ENCODE results near the gene OR56A1.
"Not testable (repeated sequence)": the region's sequence is repeated elsewhere in the genome, so short reads cannot be mapped to it uniquely, and the experiment has no call there.

OR56A1 gene

DNA sequence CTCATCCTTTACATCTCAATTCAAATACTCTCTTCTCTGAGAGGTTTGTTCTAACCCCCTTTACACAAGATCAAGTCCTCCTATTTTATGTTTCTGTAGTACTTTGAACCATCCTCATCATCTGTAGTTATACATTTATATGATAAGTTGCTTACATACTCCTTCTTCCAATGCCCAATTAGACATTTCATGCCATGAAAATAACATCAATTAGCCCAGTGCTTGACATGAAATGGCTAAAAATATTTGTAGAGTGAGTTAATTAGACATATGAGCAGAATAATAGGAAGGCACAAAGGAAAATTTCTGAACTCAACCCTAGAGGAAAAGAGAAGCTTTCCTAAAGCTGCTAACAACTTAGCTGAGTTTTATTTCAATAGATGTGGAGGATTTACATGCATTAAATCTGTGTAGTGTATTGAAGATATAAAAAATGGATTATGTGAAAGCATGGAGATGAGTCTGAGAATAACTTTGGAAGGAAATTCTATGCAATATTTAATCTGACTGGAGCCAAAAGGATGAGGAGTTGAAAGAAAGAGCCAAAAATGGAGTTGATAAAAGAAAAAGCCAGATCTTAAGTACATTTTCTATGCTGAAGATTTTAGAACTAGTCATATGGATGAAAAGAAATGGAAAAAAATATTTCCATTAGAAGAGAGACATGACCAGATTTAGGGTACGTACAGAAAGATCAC, at the start of gene OR56A1:
Gene OR56A1 (minus strand): TSS at position 51 of the 698 bp plus-strand sequence. CDS start 3,066 bp downstream, outside the sequence.
- no peak within 1 kb of the TSS for H3K4me3 ChIP-seq (ENCODE audit: low read depth, low read length)

- no peak overlapping the region for H3K4me3 ChIP-seq (ENCODE audit: low read depth, low read length)
Measured at GRCh38 chr11:6079463-6079862, 48.9 kb upstream of the OR56A1 start.

- H3K4me3 ChIP-seq (ENCODE audit: low read depth, low read length) = no peak overlapping the region
Measured at GRCh38 chr11:6077723-6078122, 47.2 kb upstream of the OR56A1 start.

- H3K4me3 ChIP-seq (ENCODE audit: low read depth, low read length) = not testable (repeated sequence)
Measured at GRCh38 chr11:6076443-6076842, 45.9 kb upstream of the OR56A1 start.

- no peak overlapping the region for H3K4me3 ChIP-seq (ENCODE audit: low read depth, low read length)
Measured at GRCh38 chr11:6067502-6067901, 36.9 kb upstream of the OR56A1 start.

GRCh38 chr11:6062691-6063358, 32.3 kb upstream of the OR56A1 start:
- no peak overlapping the region for H3K4me3 ChIP-seq (ENCODE audit: low read depth, low read length)

DNA sequence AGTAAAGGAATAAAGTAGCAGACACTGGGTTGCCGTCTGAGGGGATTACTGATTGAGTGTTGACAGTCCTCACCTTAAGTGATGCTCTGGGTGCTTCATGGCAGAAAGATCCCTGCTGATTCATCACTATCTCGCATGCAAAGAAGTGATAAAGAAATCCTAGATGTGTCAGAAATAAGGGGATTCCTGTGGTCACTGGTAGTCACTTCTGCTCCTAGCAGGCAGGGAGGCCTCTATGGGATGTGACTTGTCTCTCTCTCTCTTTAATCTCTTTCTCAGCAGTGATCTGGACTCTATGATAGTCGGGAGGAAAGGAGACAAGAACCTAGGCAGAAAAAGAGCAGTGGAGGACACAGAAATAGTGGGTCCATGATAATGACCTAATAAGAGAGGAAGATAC, 30.9 kb upstream of the OR56A1 start:
- H3K4me3 ChIP-seq (ENCODE audit: low read depth, low read length) = no peak overlapping the region

DNA sequence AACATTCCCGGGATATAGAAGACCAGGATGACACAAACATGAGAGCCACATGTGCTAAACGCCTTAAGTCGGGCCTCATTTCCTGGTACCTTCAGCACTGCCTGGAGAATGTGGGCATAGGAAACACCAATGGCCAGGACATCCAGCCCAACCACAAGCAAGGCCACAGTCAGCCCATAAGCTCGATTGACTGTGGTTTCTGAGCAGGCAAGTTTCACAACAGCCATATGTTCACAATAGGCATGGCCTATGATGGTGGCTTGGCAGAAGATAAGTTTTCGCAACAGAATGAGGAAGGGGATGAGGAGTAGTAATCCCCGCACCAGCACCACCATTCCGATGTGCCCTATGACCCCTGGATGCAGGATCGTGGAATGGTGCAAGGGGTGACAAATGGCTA, 26.9 kb upstream of the OR56A1 start:
- H3K4me3 ChIP-seq (ENCODE audit: low read depth, low read length) = no peak overlapping the region

- no peak overlapping the region for H3K4me3 ChIP-seq (ENCODE audit: low read depth, low read length)
Measured at GRCh38 chr11:6055569-6055968, 25.0 kb upstream of the OR56A1 start.

GRCh38 chr11:6052374-6052773, 21.8 kb upstream of the OR56A1 start:
- no peak overlapping the region for H3K4me3 ChIP-seq (ENCODE audit: low read depth, low read length)

GRCh38 chr11:6040874-6041273, 10.3 kb upstream of the OR56A1 start:
- no peak overlapping the region for H3K4me3 ChIP-seq (ENCODE audit: low read depth, low read length)

- H3K4me3 ChIP-seq (ENCODE audit: low read depth, low read length) = no peak overlapping the region
Measured at GRCh38 chr11:6027501-6027900, 3.1 kb downstream of the OR56A1 start.

DNA sequence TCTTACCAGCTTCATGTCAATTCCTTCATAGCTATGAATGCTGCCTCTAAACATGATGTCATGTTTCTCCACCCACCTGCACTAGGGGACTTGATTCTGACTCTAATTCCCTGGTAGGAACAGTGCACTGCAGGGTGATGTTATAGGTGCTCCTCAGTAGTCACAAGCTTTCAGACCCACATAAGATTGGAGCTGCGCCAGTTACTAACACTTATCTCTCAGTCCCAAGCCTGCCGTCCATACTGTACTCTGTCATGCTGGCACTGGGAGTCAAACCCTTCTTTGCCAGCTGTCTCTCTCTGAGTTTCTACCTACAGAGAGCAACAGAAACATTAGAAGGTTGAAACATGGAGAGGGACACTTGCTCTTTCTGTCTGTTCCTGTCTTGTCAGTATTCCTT, 5.5 kb downstream of the OR56A1 start:
- H3K4me3 ChIP-seq (ENCODE audit: low read depth, low read length) = no peak overlapping the region

GRCh38 chr11:6022956-6023355, 7.6 kb downstream of the OR56A1 start:
- no peak overlapping the region for H3K4me3 ChIP-seq (ENCODE audit: low read depth, low read length)

- H3K4me3 ChIP-seq (ENCODE audit: low read depth, low read length) = no peak overlapping the region
Measured at GRCh38 chr11:6013042-6013441, 17.5 kb downstream of the OR56A1 start.

DNA sequence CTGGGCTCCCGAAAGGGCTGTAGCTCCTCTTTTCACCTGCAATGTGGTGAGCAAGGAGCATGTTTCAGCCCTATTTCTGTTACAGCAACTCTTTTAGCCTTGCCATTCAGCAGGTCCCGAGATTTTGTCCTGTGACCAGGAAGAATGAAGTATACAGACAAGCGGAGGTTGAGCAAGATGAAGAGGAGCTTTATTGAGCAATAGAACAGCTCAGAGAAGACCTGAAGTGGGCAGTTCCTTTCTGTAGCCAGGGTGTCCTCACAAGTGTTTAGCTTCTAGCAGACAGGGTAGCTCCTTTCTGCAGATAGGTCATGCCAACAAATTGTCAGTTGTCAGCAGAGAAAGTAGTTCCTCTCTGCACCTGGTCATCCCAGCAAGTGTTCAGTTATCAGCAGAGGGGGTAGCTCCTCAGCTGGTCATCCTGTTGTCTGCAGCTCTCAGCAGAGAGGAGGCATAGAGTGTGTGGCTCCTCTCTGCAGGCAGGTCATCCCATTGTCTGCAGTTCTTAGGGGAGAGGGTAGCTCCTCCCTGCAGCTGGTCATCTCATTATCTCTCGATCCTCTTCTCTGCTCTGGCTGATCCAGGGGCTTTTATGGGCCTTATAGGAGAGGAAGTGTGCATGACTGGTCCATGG, 18.4 kb downstream of the OR56A1 start:
- no peak overlapping the region for H3K4me3 ChIP-seq (ENCODE audit: low read depth, low read length)

- no peak within 1 kb of the TSS for H3K4me3 ChIP-seq (ENCODE audit: low read depth, low read length)
Measured at GRCh38 chr11:6006846-6007245, 23.7 kb downstream of the OR56A1 start, which contains the start of gene OR56A4. Gene OR56A4 (minus strand): TSS chr11:6006946. CDS start chr11:6002992, 3,954 bp downstream.

DNA sequence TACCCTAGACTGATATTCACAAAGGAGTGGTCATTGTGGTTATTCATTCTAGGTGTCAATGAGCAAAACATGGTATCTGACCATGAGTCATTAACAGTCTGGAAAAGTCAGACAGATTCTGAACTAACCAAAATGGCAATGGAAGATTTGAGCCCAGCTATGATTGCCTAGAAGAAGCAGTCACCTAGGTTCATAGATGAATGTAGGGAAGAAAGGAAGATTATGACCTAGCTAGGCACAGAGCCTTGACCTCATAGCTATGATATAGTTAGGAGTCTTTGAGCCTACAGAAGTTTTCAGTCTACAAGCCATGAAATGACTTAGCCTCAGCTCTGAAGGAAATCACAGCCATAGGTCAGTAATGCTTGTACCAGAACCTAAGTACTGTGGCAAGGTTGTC, 24.2 kb downstream of the OR56A1 start:
- H3K4me3 ChIP-seq (ENCODE audit: low read depth, low read length) = no peak overlapping the region

DNA sequence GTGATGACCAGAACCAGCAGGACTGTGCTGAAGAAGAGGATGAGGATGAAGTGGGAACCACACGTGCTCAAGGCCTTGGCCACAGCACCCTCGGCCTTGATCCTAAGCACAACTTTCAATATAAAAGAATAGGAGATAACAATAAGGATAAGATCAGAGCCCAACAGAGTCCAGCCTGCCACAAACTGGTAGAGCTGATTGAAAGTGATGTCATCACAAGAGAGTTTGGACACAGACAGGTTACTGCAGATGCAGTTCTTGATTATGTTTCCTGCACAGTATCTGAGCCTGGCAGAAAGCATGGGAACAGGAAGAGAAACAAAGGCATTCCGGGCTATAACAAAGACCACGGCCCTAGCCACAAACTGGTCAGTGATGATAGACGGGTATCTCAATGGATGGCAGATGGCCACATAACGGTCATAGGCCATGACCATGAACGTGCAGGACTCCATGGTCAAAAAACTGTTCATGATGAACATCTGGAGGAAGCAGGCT, 28.3 kb downstream of the OR56A1 start:
- H3K4me3 ChIP-seq (ENCODE audit: low read depth, low read length) = no peak overlapping the region

DNA sequence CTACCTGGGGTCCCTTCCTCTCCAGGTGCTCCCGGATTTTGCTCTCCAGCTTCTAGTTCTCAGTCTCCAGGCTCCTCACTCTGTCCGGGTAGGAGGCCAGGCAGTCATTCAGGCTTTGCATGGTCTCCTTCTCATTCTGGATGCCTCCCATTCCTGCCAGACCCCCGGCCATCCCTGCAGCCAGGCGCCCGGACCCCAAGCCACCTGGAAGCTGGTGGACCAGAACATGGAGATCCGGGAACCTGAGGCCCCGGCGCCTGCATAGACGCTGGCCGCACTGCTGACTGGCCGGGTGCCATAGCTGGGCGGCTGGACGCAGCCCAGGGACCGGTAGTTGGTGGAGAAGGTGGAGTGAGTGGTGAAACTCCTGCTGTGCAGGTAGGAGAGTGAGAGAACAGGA, 35.8 kb downstream of the OR56A1 start:
- no peak overlapping the region for H3K4me3 ChIP-seq (ENCODE audit: low read depth, low read length)

DNA sequence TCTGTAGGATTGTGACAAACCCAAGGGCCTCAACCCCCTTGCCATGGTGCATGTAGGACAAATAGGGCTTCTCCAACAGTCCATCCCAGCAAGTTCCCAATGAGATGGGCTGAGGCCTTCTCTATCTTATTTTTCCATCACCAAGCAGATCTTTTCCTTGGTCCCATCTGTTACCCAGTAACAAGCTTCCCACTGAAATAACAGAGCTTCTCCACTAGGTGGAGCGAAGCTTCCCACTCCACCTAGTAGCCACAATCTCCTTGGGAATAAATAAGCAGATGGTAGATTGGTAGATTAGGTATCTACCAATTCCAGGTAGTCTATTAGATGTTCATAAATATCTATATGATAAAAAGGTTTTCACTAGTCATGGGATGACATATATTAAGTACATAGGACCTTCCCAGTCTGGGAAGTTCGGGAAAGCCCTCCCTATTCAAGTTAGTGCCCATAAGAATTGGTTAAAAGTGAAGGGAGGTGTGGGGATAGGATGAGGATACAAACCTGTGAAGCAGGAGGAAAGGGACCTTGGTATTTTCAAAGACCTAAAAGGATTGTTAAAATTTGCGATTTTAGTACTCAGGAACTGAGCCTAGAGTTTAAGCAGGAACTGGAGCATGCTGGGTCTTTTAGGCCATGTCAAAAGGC, 37.8 kb downstream of the OR56A1 start:
- H3K4me3 ChIP-seq (ENCODE audit: low read depth, low read length) = no peak overlapping the region

Data from iPS-11a (cell line).